GM19023 (cell line): ENCODE data around the gene TIAL1.
"Not testable (repeated sequence)": the region's sequence is repeated elsewhere in the genome, so short reads cannot be mapped to it uniquely, and the experiment has no call there.

Experiments
- ATAC-seq: cut with Tn5 transposase; IDR thresholded peaks from one replicate; pipeline ENCODE4 v1.9.1; 2021; ENCODE audit warnings: mild to moderate bottlenecking, moderate library complexity; ENCODE audit not compliant: unreplicated experiment

The TIAL1 gene

GRCh38 chr10:119596537-119597404, at the start of gene TIAL1:
Gene TIAL1 (minus strand): TSS chr10:119596964. CDS start chr10:119596465, 499 bp downstream.
- peak; percentile 82 for ATAC-seq

GRCh38 chr10:119644994-119645393, 48.2 kb upstream of the TIAL1 start:
- no peak for ATAC-seq

GRCh38 chr10:119644205-119644814, 47.5 kb upstream of the TIAL1 start:
- no peak for ATAC-seq

- ATAC-seq, result no peak
Measured at GRCh38 chr10:119643306-119644204, 46.8 kb upstream of the TIAL1 start.

- ATAC-seq, result no peak
Measured at GRCh38 chr10:119642556-119643111, 45.9 kb upstream of the TIAL1 start.

GRCh38 chr10:119640875-119641526, 44.2 kb upstream of the TIAL1 start:
- ATAC-seq, result no peak

GRCh38 chr10:119640384-119640783, 43.6 kb upstream of the TIAL1 start:
- no peak for ATAC-seq

- no peak for ATAC-seq
Measured at GRCh38 chr10:119638982-119639381, 42.2 kb upstream of the TIAL1 start.

GRCh38 chr10:119637631-119638030, 40.9 kb upstream of the TIAL1 start:
- no peak for ATAC-seq

- ATAC-seq, result no peak
Measured at GRCh38 chr10:119634219-119634544, 37.4 kb upstream of the TIAL1 start.

GRCh38 chr10:119633538-119634218, 36.9 kb upstream of the TIAL1 start:
- ATAC-seq, result no peak

GRCh38 chr10:119630300-119630699, 33.5 kb upstream of the TIAL1 start:
- ATAC-seq, result no peak

- no peak for ATAC-seq
Measured at GRCh38 chr10:119625570-119626280, 29.0 kb upstream of the TIAL1 start.

GRCh38 chr10:119621078-119621384, 24.3 kb upstream of the TIAL1 start:
- ATAC-seq, result no peak

- no peak for ATAC-seq
Measured at GRCh38 chr10:119620241-119621077, 23.7 kb upstream of the TIAL1 start.

- ATAC-seq, result not testable (repeated sequence)
Measured at GRCh38 chr10:119619811-119620210, 23.0 kb upstream of the TIAL1 start.

GRCh38 chr10:119619215-119619614, 22.5 kb upstream of the TIAL1 start:
- no peak for ATAC-seq

- ATAC-seq, result no peak
Measured at GRCh38 chr10:119616882-119617570, 20.3 kb upstream of the TIAL1 start.
